Lung (tissue), 12 donors: Measurements from ENCODE around the gene ECHS1. TPM values are rescaled to one million over a fixed set of nuclear protein-coding genes. Genes with fewer than 3 reads are reported as not detected.

Experiments
- ATAC-seq: fragments of 200-7000 bp; cut with Tn5 transposase; one replicate; pipeline ENCODE4 v1.9.1; 2020; ENCODE audit warnings: moderate number of reproducible peaks; ENCODE audit not compliant: insufficient read depth, low FRiP score
- DNase-seq, 3 donors: peaks; one replicate each; pipeline ENCODE4 v3.0.0-alpha.2; 2013 to 2017
- H3K27ac ChIP-seq, 2 donors: one replicate each; pipeline ENCODE4 v1.5.1; 2013; ENCODE audit warnings: mild to moderate bottlenecking in 2 of 2, moderate library complexity in 2 of 2, control low read depth in 1 of 2, inconsistent platforms in 1 of 2, low read depth in 1 of 2, low read length in 1 of 2
- H3K27me3 ChIP-seq, 3 donors: one replicate each; pipeline ENCODE4 v1.5.1; 2013; ENCODE audit warnings: low read length in 2 of 3; ENCODE audit not compliant: control insufficient read depth in 3 of 3, insufficient read depth in 3 of 3
- H3K36me3 ChIP-seq, 4 donors: one replicate each; pipeline ENCODE4 v1.5.1; 2013; ENCODE audit warnings: low read length in 4 of 4, mild to moderate bottlenecking in 1 of 4, moderate library complexity in 1 of 4; ENCODE audit not compliant: control insufficient read depth in 4 of 4, insufficient read depth in 4 of 4
- H3K4me1 ChIP-seq, 5 donors: one replicate each; pipeline ENCODE4 v1.5.1; 2013; ENCODE audit warnings: low read length in 5 of 5, mild to moderate bottlenecking in 2 of 5, moderate library complexity in 1 of 5; ENCODE audit not compliant: control insufficient read depth in 5 of 5, insufficient read depth in 5 of 5
- H3K4me3 ChIP-seq: one replicate; pipeline ENCODE4 v1.5.1; 2013; ENCODE audit warnings: mild to moderate bottlenecking, control low read depth, moderate library complexity
- H3K9ac ChIP-seq, 2 donors: one replicate each; pipeline ENCODE4 v1.5.1; 2013; ENCODE audit warnings: low read length in 2 of 2, control low read depth in 1 of 2; ENCODE audit not compliant: insufficient read depth in 1 of 2
- H3K9me3 ChIP-seq, 4 donors: one replicate each; pipeline ENCODE4 v1.5.1; 2013; ENCODE audit warnings: low read length in 3 of 4, mild to moderate bottlenecking in 1 of 4, moderate library complexity in 1 of 4; ENCODE audit not compliant: control insufficient read depth in 4 of 4, insufficient read depth in 3 of 4
- CTCF ChIP-seq: IDR thresholded peaks from 2 replicates; pipeline ENCODE4 v1.5.1; 2012; ENCODE audit warnings: mild to moderate bottlenecking; ENCODE audit errors: control extremely low read depth, extremely low read depth
- WGBS, 2 donors: extraction: QIAGEN DNeasy Blood & Tissue Kit; methylation state at CpG; one replicate each; pipeline ENCODE4 v1.1.7; 2013; 5-methylcytosine and 5-hydroxymethylcytosine counted together
- polyA plus RNA-seq, 2 donors: library from polyadenylated mRNA; stranded (reverse); fragments of 200-250 nt; gene quantifications; one replicate each; pipeline ENCODE4 v1.2.1, GENCODE V29; 2013
- total RNA-seq, 2 donors: library from RNA; depleted of rRNA in 1 of 2; stranded (reverse); fragments of >200 nt in 1 of 2; gene quantifications; one replicate each; pipeline ENCODE4 v1.2.1, GENCODE V29; 2014 to 2021
- donor health status: control.
- donor health status: control.
- donor health status: Bipolar disorder and iron deficiency.
- donor health status: healthy.
- donor health status: DM: yes; HTN: yes; CAD: no.

The ECHS1 gene
- total and polyA plus RNA-seq, 4 donors: 44.5 to 83.9 (median 76.7) TPM

- H3K9ac ChIP-seq: no peak overlapping the region
- H3K36me3 ChIP-seq: peaks cover 14 to 71% (median 40%) of the 10 kb centered on the region in 4 donors
- DNase-seq: no peak
- H3K9me3 ChIP-seq: peaks cover 0 to 3% (median under 1%) of the 10 kb centered on the region in 4 donors
- ATAC-seq: no peak
- H3K27ac ChIP-seq: no peak overlapping the region
- H3K4me1 ChIP-seq: no peaks in the 10 kb centered on the region
- TF ChIP-seq CTCF: no peak
- H3K4me3 ChIP-seq: no peak overlapping the region
- 95% methylated on average over 5 of the region's 5 CpGs for WGBS, 2 donors
- H3K27me3 ChIP-seq: no peaks in the 10 kb centered on the region
These were observed 30.6 kb upstream of the ECHS1 start for GRCh38 chr10:133403784-133404183.

GRCh38 chr10:133403359-133403758, 30.2 kb upstream of the ECHS1 start:
- no peak overlapping the region for H3K9ac ChIP-seq
- DNase-seq: no peak
- peaks cover 16 to 67% (median 40%) of the 10 kb centered on the region in 4 donors for H3K36me3 ChIP-seq
- no peaks in the 10 kb centered on the region for H3K4me1 ChIP-seq
- H3K27ac ChIP-seq: no peak overlapping the region
- H3K4me3 ChIP-seq: no peak overlapping the region
- peaks cover 0 to 2% (median under 1%) of the 10 kb centered on the region in 4 donors for H3K9me3 ChIP-seq
- no peak for TF ChIP-seq CTCF
- no peaks in the 10 kb centered on the region for H3K27me3 ChIP-seq
- 88 to 89% methylated on average over 16 of the region's 16 CpGs for WGBS, 2 donors
- no peak for ATAC-seq

GRCh38 chr10:133401981-133402725, 29.0 kb upstream of the ECHS1 start:
- ATAC-seq: no peak
- Histone ChIP-seq H3K4me3 (no peak overlapping the region), H3K36me3 (peaks cover 14 to 62% (median 40%) of the 10 kb centered on the region in 4 donors), H3K4me1 (peaks cover 0 to 1% (median 0%) of the 10 kb centered on the region in 5 donors), H3K9me3 (no peaks in the 10 kb centered on the region), H3K27me3 (no peaks in the 10 kb centered on the region), H3K9ac (no peak overlapping the region), H3K27ac (no peak overlapping the region)
- no peak for TF ChIP-seq CTCF
- DNase-seq: no peak
- WGBS, 2 donors: 98% methylated on average over 20 to 21 of the region's 21 CpGs
